ENCODE measurements around the gene FNBP1L.

Gene FNBP1L

DNA sequence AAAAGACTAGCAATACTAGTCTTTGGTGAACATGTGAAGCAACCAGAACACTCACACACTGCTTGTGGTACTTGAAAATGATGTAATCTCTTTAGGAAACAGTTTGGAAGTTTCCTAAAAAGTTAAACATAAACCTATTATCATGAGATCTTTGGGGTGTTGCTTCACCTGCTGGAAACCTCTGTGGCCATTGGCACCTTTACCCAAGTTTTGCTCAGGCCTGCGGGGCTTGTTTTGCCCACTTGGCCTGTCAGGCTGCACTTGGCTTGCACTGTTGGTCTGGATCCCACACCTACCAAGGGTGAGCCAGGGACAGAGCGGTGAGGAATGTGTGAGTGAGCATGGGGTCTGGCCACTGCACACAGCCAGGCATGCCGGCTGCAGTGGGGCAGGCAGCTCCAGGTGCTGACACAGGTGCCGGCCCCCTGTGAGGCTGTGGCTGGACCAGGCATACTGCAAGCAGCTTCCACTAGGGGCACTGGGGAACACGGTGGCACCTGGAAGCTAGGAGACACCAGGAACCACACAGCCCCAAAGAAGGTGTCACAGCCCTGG is 14.4 kb upstream of the FNBP1L start:
- Histone ChIP-seq H3K27ac (ENCODE audit: low read depth, low read length) (no peak overlapping the region), H2BK120ac (ENCODE audit: low read depth, low read length) (no peak overlapping the region), H3K79me2 (ENCODE audit: control insufficient read depth, insufficient read depth, low read length) (no peaks in the 10 kb centered on the region), H3K4me1 (ENCODE audit: control insufficient read depth, low read depth, low read length) (no peaks in the 10 kb centered on the region), H4K8ac (ENCODE audit: low read depth, low read length) (no peak overlapping the region), H2AK5ac (ENCODE audit: low read length) (no peak overlapping the region), H3K18ac (ENCODE audit: low read length) (no peak overlapping the region), H2BK5ac (ENCODE audit: low read length) (no peak overlapping the region), H3K27me3 (ENCODE audit: insufficient read depth, low read length, poor library complexity) (no peaks in the 10 kb centered on the region), H3K9ac (ENCODE audit: low read length) (no peak overlapping the region), H3K4me3 (ENCODE audit: low read length) (no peak overlapping the region), H3K23ac (ENCODE audit: low read length) (no peak overlapping the region), H3K79me1 (ENCODE audit: low read length) (no peaks in the 10 kb centered on the region), H3K4ac (ENCODE audit: low read depth, low read length) (no peak overlapping the region), H2BK15ac (replicated peaks; ENCODE audit: low read depth) (no peak overlapping the region), H3K56ac (ENCODE audit: low read length) (no peak overlapping the region), H3K4me2 (ENCODE audit: low read length) (no peak overlapping the region), H3K36me3 (ENCODE audit: control insufficient read depth, insufficient read depth, low read length) (no peaks in the 10 kb centered on the region), H4K5ac (ENCODE audit: low read length) (no peak overlapping the region)
- no peak for DNase-seq
- WGBS (ENCODE audit: extremely low coverage, insufficient coverage, low lambda C conversion rate), result no CpG with 5 or more reads among the region's 5 CpGs

- Histone ChIP-seq H3K4me2 (ENCODE audit: low read length) (no peak overlapping the region), H3K27ac (ENCODE audit: low read depth, low read length) (no peak overlapping the region), H3K36me3 (ENCODE audit: control insufficient read depth, insufficient read depth, low read length) (no peaks in the 10 kb centered on the region), H3K79me2 (ENCODE audit: control insufficient read depth, insufficient read depth, low read length) (no peaks in the 10 kb centered on the region), H3K23ac (ENCODE audit: low read length) (no peak overlapping the region), H3K4me3 (ENCODE audit: low read length) (no peak overlapping the region), H2BK15ac (replicated peaks; ENCODE audit: low read depth) (no peak overlapping the region), H3K4me1 (ENCODE audit: control insufficient read depth, low read depth, low read length) (no peaks in the 10 kb centered on the region), H3K27me3 (ENCODE audit: insufficient read depth, low read length, poor library complexity) (no peaks in the 10 kb centered on the region), H3K79me1 (ENCODE audit: low read length) (no peaks in the 10 kb centered on the region), H3K56ac (ENCODE audit: low read length) (no peak overlapping the region), H3K18ac (ENCODE audit: low read length) (no peak overlapping the region), H2AK5ac (ENCODE audit: low read length) (no peak overlapping the region), H2BK5ac (ENCODE audit: low read length) (no peak overlapping the region), H3K9ac (ENCODE audit: low read length) (no peak overlapping the region), H2BK120ac (ENCODE audit: low read depth, low read length) (no peak overlapping the region), H4K8ac (ENCODE audit: low read depth, low read length) (no peak overlapping the region), H3K4ac (ENCODE audit: low read depth, low read length) (no peak overlapping the region), H4K5ac (ENCODE audit: low read length) (no peak overlapping the region)
- peak; percentile 38 for DNase-seq
- WGBS (ENCODE audit: extremely low coverage, insufficient coverage, low lambda C conversion rate), result no CpG with 5 or more reads among the region's 3 CpGs
These were observed 13.8 kb upstream of the FNBP1L start for GRCh38 chr1:93434088-93434487.

- no peak overlapping the region for H2AK5ac ChIP-seq (ENCODE audit: low read length)
- H3K79me2 ChIP-seq (ENCODE audit: control insufficient read depth, insufficient read depth, low read length), result no peaks in the 10 kb centered on the region
- H2BK120ac ChIP-seq (ENCODE audit: low read depth, low read length), result no peak overlapping the region
- no peak overlapping the region for H3K4ac ChIP-seq (ENCODE audit: low read depth, low read length)
- no peaks in the 10 kb centered on the region for H3K36me3 ChIP-seq (ENCODE audit: control insufficient read depth, insufficient read depth, low read length)
- H3K27me3 ChIP-seq (ENCODE audit: insufficient read depth, low read length, poor library complexity), result no peaks in the 10 kb centered on the region
- WGBS (ENCODE audit: extremely low coverage, insufficient coverage, low lambda C conversion rate), result no CpG with 5 or more reads among the region's 5 CpGs
- no peak overlapping the region for H3K18ac ChIP-seq (ENCODE audit: low read length)
- H3K27ac ChIP-seq (ENCODE audit: low read depth, low read length), result no peak overlapping the region
- H2BK15ac ChIP-seq (replicated peaks; ENCODE audit: low read depth), result no peak overlapping the region
- DNase-seq, result no peak
- H3K9ac ChIP-seq (ENCODE audit: low read length), result no peak overlapping the region
- H4K8ac ChIP-seq (ENCODE audit: low read depth, low read length), result no peak overlapping the region
- H3K4me3 ChIP-seq (ENCODE audit: low read length), result no peak overlapping the region
- H2BK5ac ChIP-seq (ENCODE audit: low read length), result no peak overlapping the region
- no peak overlapping the region for H4K5ac ChIP-seq (ENCODE audit: low read length)
- no peak overlapping the region for H3K56ac ChIP-seq (ENCODE audit: low read length)
- H3K4me2 ChIP-seq (ENCODE audit: low read length), result no peak overlapping the region
- no peak overlapping the region for H3K23ac ChIP-seq (ENCODE audit: low read length)
- no peaks in the 10 kb centered on the region for H3K79me1 ChIP-seq (ENCODE audit: low read length)
- H3K4me1 ChIP-seq (ENCODE audit: control insufficient read depth, low read depth, low read length), result no peaks in the 10 kb centered on the region
These were observed 12.9 kb upstream of the FNBP1L start for GRCh38 chr1:93434987-93435386.

- H3K27ac ChIP-seq (ENCODE audit: low read depth, low read length), result no peak overlapping the region
- no peaks in the 10 kb centered on the region for H3K79me2 ChIP-seq (ENCODE audit: control insufficient read depth, insufficient read depth, low read length)
- H4K5ac ChIP-seq (ENCODE audit: low read length), result no peak overlapping the region
- no CpG with 5 or more reads among the region's 4 CpGs for WGBS (ENCODE audit: extremely low coverage, insufficient coverage, low lambda C conversion rate)
- H3K27me3 ChIP-seq (ENCODE audit: insufficient read depth, low read length, poor library complexity), result no peaks in the 10 kb centered on the region
- H3K56ac ChIP-seq (ENCODE audit: low read length), result no peak overlapping the region
- no peak overlapping the region for H4K8ac ChIP-seq (ENCODE audit: low read depth, low read length)
- H3K4ac ChIP-seq (ENCODE audit: low read depth, low read length), result no peak overlapping the region
- no peak overlapping the region for H2BK5ac ChIP-seq (ENCODE audit: low read length)
- H3K79me1 ChIP-seq (ENCODE audit: low read length), result no peaks in the 10 kb centered on the region
- H2BK15ac ChIP-seq (replicated peaks; ENCODE audit: low read depth), result no peak overlapping the region
- H2BK120ac ChIP-seq (ENCODE audit: low read depth, low read length), result no peak overlapping the region
- H2AK5ac ChIP-seq (ENCODE audit: low read length), result no peak overlapping the region
- no peak overlapping the region for H3K4me2 ChIP-seq (ENCODE audit: low read length)
- no peaks in the 10 kb centered on the region for H3K36me3 ChIP-seq (ENCODE audit: control insufficient read depth, insufficient read depth, low read length)
- H3K23ac ChIP-seq (ENCODE audit: low read length), result no peak overlapping the region
- no peak for DNase-seq
- H3K4me3 ChIP-seq (ENCODE audit: low read length), result no peak overlapping the region
- no peaks in the 10 kb centered on the region for H3K4me1 ChIP-seq (ENCODE audit: control insufficient read depth, low read depth, low read length)
- H3K18ac ChIP-seq (ENCODE audit: low read length), result no peak overlapping the region
- H3K9ac ChIP-seq (ENCODE audit: low read length), result no peak overlapping the region
These were observed 12.5 kb upstream of the FNBP1L start for GRCh38 chr1:93435443-93435842.

GRCh38 chr1:93436496-93436895 is 11.4 kb upstream of the FNBP1L start:
- no peak for DNase-seq
- Histone ChIP-seq H3K27me3 (ENCODE audit: insufficient read depth, low read length, poor library complexity) (no peaks in the 10 kb centered on the region), H3K4me1 (ENCODE audit: control insufficient read depth, low read depth, low read length) (no peaks in the 10 kb centered on the region), H3K9ac (ENCODE audit: low read length) (no peak overlapping the region), H4K5ac (ENCODE audit: low read length) (no peak overlapping the region), H3K23ac (ENCODE audit: low read length) (no peak overlapping the region), H3K36me3 (ENCODE audit: control insufficient read depth, insufficient read depth, low read length) (no peaks in the 10 kb centered on the region), H3K79me2 (ENCODE audit: control insufficient read depth, insufficient read depth, low read length) (no peaks in the 10 kb centered on the region), H2BK15ac (replicated peaks; ENCODE audit: low read depth) (no peak overlapping the region), H2AK5ac (ENCODE audit: low read length) (no peak overlapping the region), H3K56ac (ENCODE audit: low read length) (no peak overlapping the region), H4K8ac (ENCODE audit: low read depth, low read length) (no peak overlapping the region), H3K4me2 (ENCODE audit: low read length) (no peak overlapping the region), H3K18ac (ENCODE audit: low read length) (no peak overlapping the region), H3K4ac (ENCODE audit: low read depth, low read length) (no peak overlapping the region), H3K4me3 (ENCODE audit: low read length) (no peak overlapping the region), H2BK5ac (ENCODE audit: low read length) (no peak overlapping the region), H3K27ac (ENCODE audit: low read depth, low read length) (no peak overlapping the region), H3K79me1 (ENCODE audit: low read length) (no peaks in the 10 kb centered on the region), H2BK120ac (ENCODE audit: low read depth, low read length) (no peak overlapping the region)
- no CpG with 5 or more reads among the region's 1 CpG for WGBS (ENCODE audit: extremely low coverage, insufficient coverage, low lambda C conversion rate)

DNA sequence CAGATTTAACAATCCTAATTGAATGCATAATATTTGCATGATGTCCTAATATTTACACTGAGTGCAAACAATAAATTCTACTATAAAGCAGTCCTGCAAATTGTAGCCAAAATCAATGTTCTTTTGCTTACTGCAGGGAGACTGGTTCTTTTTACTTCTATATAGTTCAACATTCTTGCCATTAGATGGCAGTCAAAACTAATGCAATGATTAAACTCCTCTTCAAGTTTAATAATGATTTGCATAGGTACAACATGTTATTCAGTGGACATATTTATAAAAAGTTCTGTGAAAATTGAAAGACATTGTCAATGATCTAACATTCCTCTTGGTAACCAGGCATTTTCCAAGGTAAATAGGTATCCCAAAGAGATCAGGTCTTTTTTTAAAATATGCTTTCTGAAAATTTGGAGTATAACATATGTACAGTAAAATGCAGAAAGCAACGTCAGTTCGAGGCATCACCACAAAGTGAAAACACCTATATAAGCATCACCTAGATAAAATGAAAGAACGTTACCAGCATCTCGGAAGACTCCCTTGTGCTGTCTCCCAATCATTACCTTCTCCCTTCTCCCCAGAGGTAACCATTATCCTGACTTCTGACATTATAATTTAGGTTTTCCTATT is 9.8 kb upstream of the FNBP1L start:
- H3K36me3 ChIP-seq (ENCODE audit: control insufficient read depth, insufficient read depth, low read length), result no peaks in the 10 kb centered on the region
- DNase-seq, result peak; percentile 42
- H3K27ac ChIP-seq (ENCODE audit: low read depth, low read length), result no peak overlapping the region
- H3K79me1 ChIP-seq (ENCODE audit: low read length), result no peaks in the 10 kb centered on the region
- H4K8ac ChIP-seq (ENCODE audit: low read depth, low read length), result no peak overlapping the region
- no CpG with 5 or more reads among the region's 4 CpGs for WGBS (ENCODE audit: extremely low coverage, insufficient coverage, low lambda C conversion rate)
- no peak overlapping the region for H3K23ac ChIP-seq (ENCODE audit: low read length)
- no peak overlapping the region for H2BK5ac ChIP-seq (ENCODE audit: low read length)
- no peak overlapping the region for H2BK15ac ChIP-seq (replicated peaks; ENCODE audit: low read depth)
- no peak overlapping the region for H3K4me3 ChIP-seq (ENCODE audit: low read length)
- no peak overlapping the region for H2BK120ac ChIP-seq (ENCODE audit: low read depth, low read length)
- no peak overlapping the region for H3K18ac ChIP-seq (ENCODE audit: low read length)
- H3K56ac ChIP-seq (ENCODE audit: low read length), result no peak overlapping the region
- H3K4me1 ChIP-seq (ENCODE audit: control insufficient read depth, low read depth, low read length), result no peaks in the 10 kb centered on the region
- H3K4me2 ChIP-seq (ENCODE audit: low read length), result no peak overlapping the region
- H3K27me3 ChIP-seq (ENCODE audit: insufficient read depth, low read length, poor library complexity), result no peaks in the 10 kb centered on the region
- no peak overlapping the region for H3K9ac ChIP-seq (ENCODE audit: low read length)
- H3K4ac ChIP-seq (ENCODE audit: low read depth, low read length), result no peak overlapping the region
- H3K79me2 ChIP-seq (ENCODE audit: control insufficient read depth, insufficient read depth, low read length), result no peaks in the 10 kb centered on the region
- no peak overlapping the region for H4K5ac ChIP-seq (ENCODE audit: low read length)
- no peak overlapping the region for H2AK5ac ChIP-seq (ENCODE audit: low read length)
